ENCODE measurements around the gene ARAF. TPM values are rescaled to one million over a fixed set of nuclear protein-coding genes. Genes with fewer than 3 reads are reported as not detected.
A peak's percentile ranks its signal among the peaks of the same experiment; 100 is the strongest.

The ARAF gene
- total and polyA plus RNA-seq, 2 of the 4 experiments (the other 2 are of a cell fraction): 9.1 to 52.2 TPM

DNA sequence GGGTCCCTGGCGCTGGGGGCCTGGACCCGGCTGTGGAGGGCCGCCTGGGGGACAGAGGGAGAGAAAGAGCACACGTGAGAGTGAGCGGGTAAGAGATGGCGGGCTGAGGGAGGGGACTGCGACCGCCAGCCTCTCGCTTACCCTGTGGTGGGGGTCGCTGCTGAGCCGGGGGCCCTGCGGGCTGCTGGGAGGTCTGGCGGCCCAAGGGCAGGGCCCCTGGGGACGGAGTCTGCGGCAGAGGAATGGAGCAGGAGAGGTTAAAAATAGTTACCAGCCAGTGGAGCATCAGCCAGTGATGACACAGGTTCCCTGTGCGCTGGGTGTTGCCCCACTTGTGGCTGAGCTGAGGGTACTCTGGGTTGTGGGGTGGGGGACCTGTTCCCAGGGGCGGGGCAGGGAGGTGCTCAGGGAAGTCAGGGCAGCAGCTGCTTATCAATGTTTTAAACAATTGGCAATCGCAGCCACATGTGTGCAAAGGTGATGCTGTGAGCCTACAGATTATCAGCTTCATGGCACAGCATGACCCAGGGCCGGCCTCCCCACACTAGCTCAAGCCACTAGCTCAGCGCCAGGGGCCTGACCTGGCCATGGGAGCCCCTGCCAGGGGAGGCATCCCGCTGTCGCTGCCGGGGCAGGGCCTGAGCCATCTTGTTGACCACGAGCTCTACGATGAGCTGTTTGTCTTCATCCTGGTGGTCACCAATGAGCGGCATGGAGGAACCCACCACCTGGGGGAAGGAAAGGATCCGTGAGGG, 13.7 kb downstream of the ARAF start:
- Histone ChIP-seq H3K9me1 (ENCODE audit: insufficient read depth, low read length) (peaks cover 16% of the 10 kb centered on the region), H3K9me3 (ENCODE audit: control insufficient read depth, insufficient read depth, low read length) (no peaks in the 10 kb centered on the region; the same call in 1 of the 2 replicates), H3K23ac (ENCODE audit: low read depth, low read length) (no peak overlapping the region), H2BK20ac (ENCODE audit: low read depth, low read length) (no peak overlapping the region), H3K27ac (ENCODE audit: insufficient read depth, low read length) (peak overlapping the region; percentile 36; the same call in 1 of the 2 replicates), H3K18ac (ENCODE audit: low read depth, low read length) (no peak overlapping the region; the same call in 1 of the 2 replicates), H4K20me1 (ENCODE audit: insufficient read depth, low read length) (no peaks in the 10 kb centered on the region), H3K56ac (ENCODE audit: extremely low read depth, insufficient read depth, low read length) (no peak overlapping the region), H3K14ac (replicated peaks; ENCODE audit: low read depth, low read length) (no peak overlapping the region), H3K4ac (ENCODE audit: low read depth, low read length) (peak overlapping the region; percentile 51), H4K5ac (ENCODE audit: low read depth, low read length) (peak overlapping the region; percentile 9; the same call in 1 of the 2 replicates), H3K4me2 (ENCODE audit: low read depth, low read length) (no peak overlapping the region), H3K79me1 (ENCODE audit: low read depth in 1 of 2, low read length in 2 of 2) (peaks cover 0 to 7% of the 10 kb centered on the region in 2 experiments; a peak in 1 of 4 replicates), H4K8ac (ENCODE audit: low read depth in 2 of 2, low read length in 2 of 2) (peak overlapping the region in 1 of 2 experiments; percentile 55; a peak in 2 of 4 replicates), H2AFZ (replicated peaks; ENCODE audit: low read length, poor library complexity) (peak overlapping the region; percentile 67), H3K27me3 (ENCODE audit: control insufficient read depth, insufficient read depth, low read length) (no peaks in the 10 kb centered on the region), H2BK120ac (ENCODE audit: low read depth, low read length) (peak overlapping the region; percentile 58; the same call in 1 of the 2 replicates), H4K91ac (ENCODE audit: insufficient read depth, low read depth, low read length) (no peak overlapping the region; the same call in 1 of the 2 replicates), H3K4me1 (ENCODE audit: control insufficient read depth, insufficient read depth, low read length) (peaks cover 31% of the 10 kb centered on the region), H3K36me3 (ENCODE audit: control insufficient read depth, insufficient read depth, low read length) (peaks cover 13% of the 10 kb centered on the region; the same call in 1 of the 2 replicates), H2BK5ac (ENCODE audit: low read depth, low read length, poor library complexity, severe bottlenecking) (no peak overlapping the region), H2AK9ac (replicated peaks; ENCODE audit: low read depth, low read length, poor library complexity) (peak overlapping the region; percentile 19), H3K4me3 (ENCODE audit: insufficient read depth, low read depth, low read length) (no peak overlapping the region), H2BK15ac (ENCODE audit: low read depth, low read length) (no peak overlapping the region), H3K9ac (ENCODE audit: low read depth, low read length) (no peak overlapping the region), H2AK5ac (ENCODE audit: low read depth, low read length) (peak overlapping the region; percentile 40; the same call in 1 of the 2 replicates)
- ATAC-seq (ENCODE audit: low read depth) (no peak), DNase-seq (no peak)
- dilution Hi-C loops (cut with HindIII; ENCODE audit: low sequenced_read_pairs, unreplicated experiment) (no loop called here), intact Hi-C loops (cut with micrococcal nuclease) (no loop called here), in situ Hi-C loops (cut with MboI; ENCODE audit: low sequenced_read_pairs) (no loop called here)
- ChIA-PET CTCF (no interaction called here), POLR2A (ENCODE audit: unreplicated experiment) (no interaction called here)
- 30% methylated on average over 2 of the region's 27 CpGs; no CpG with 5 or more reads in 1 of the 2 experiments for WGBS, 2 experiments (ENCODE audit: extremely low coverage in 2 of 2, insufficient read length in 1 of 2)
- no TSS peak for BruUV-seq (replicated peaks)
- TF ChIP-seq SMC3 (IDR thresholded peaks at IDR 0.05; ENCODE audit: low read depth, low read length): no peak
- TF ChIP-seq FOS (IDR thresholded peaks at IDR 0.05; ENCODE audit: low read depth, low read length): no peak
- TF ChIP-seq NFE2L2 (IDR thresholded peaks at IDR 0.05; ENCODE audit: low read depth, low read length): no peak
- TF ChIP-seq MXI1 (IDR thresholded peaks at IDR 0.05; ENCODE audit: borderline replicate concordance, low read depth, low read length): no peak
- no peak for TF ChIP-seq MAFK (IDR thresholded peaks at IDR 0.05; ENCODE audit: low read depth, low read length)
- TF ChIP-seq ELK1 (IDR thresholded peaks at IDR 0.05; ENCODE audit: borderline replicate concordance, low read depth, low read length): no peak
- no peak for TF ChIP-seq BHLHE40 (IDR thresholded peaks at IDR 0.05; ENCODE audit: low read depth, low read length)
- no peak for TF ChIP-seq RFX5 (IDR thresholded peaks at IDR 0.05; ENCODE audit: low read depth, low read length)
- no peak for TF ChIP-seq CEBPB (IDR thresholded peaks at IDR 0.05; ENCODE audit: low read depth, low read length)
- no peak for TF ChIP-seq POLR2A (IDR thresholded peaks at IDR 0.05; ENCODE audit: low read depth, low read length)
- no peak for TF ChIP-seq RCOR1 (IDR thresholded peaks at IDR 0.05; ENCODE audit: insufficient replicate concordance, low read length)
- TF ChIP-seq MAZ (IDR thresholded peaks at IDR 0.05; ENCODE audit: borderline replicate concordance, low read depth, low read length): no peak
- TF ChIP-seq RAD21 (IDR thresholded peaks at IDR 0.05; ENCODE audit: low read length): no peak
- TF ChIP-seq, protein P1, sequence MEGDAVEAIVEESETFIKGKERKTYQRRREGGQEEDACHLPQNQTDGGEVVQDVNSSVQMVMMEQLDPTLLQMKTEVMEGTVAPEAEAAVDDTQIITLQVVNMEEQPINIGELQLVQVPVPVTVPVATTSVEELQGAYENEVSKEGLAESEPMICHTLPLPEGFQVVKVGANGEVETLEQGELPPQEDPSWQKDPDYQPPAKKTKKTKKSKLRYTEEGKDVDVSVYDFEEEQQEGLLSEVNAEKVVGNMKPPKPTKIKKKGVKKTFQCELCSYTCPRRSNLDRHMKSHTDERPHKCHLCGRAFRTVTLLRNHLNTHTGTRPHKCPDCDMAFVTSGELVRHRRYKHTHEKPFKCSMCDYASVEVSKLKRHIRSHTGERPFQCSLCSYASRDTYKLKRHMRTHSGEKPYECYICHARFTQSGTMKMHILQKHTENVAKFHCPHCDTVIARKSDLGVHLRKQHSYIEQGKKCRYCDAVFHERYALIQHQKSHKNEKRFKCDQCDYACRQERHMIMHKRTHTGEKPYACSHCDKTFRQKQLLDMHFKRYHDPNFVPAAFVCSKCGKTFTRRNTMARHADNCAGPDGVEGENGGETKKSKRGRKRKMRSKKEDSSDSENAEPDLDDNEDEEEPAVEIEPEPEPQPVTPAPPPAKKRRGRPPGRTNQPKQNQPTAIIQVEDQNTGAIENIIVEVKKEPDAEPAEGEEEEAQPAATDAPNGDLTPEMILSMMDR (conservative IDR thresholded peaks at IDR 0.05; ENCODE audit: low read depth, low read length): no peak
